ENCODE results near the gene FERMT2.
"Not testable (repeated sequence)": the region's sequence is repeated elsewhere in the genome, so short reads cannot be mapped to it uniquely, and the experiment has no call there.

FERMT2 gene

DNA sequence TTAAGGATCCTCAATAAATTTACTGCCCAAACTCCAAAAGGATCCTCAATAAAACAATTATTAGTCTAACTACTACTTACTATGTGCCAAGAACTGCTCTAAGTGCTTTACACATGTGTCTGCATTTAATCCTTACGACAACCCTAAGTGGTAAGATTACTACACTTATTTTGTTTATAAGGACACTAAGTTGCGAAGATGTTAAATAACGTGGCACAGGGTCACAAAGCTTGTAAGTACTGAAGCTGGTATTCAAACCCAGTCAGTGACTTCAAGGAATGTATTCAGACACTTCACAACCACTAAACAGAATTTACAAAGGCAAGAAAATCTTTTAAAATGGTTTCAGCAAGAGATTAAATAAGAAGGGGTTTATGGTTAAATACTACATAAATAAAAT lies 13.0 kb downstream of the FERMT2 start:
- no peak for DNase-seq

DNA sequence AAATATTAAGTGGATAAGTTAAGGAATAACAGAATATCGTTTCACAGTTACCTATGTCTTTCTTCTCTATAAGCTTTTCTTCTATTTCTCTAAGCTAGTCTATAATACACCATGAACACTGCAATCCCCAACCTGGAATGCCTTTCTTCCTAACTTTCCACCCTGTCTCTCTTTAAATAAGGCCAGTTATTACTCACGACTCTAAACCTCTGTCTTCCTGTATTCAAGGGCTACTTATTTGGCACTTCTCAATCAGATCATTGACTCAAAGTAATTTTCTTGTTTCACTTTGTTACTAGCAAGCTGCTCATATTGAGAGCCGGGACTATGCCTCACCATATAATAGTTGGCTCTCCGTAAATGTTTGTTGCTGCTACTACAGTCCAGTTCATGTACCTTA lies 13.5 kb downstream of the FERMT2 start:
- DNase-seq, result no peak

DNA sequence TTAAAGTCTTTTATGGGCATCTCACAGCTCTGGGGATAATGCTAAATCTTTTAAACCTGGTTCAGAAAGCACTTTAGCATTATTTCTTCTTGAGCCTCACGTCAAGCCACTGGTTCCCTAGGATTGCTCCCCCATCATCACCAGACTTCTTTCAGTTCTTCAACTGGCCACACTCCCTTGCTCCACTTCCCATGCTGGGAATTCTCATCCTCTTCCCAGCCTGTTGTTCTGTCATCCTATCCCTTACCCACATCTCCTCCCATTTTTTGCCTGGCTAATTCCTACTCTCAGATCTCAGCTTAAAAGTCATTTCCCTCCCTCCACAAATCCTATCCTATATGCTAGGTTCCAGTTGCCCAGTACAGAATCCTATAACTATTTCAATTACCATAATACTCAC lies 14.4 kb downstream of the FERMT2 start:
- DNase-seq, result no peak

DNA sequence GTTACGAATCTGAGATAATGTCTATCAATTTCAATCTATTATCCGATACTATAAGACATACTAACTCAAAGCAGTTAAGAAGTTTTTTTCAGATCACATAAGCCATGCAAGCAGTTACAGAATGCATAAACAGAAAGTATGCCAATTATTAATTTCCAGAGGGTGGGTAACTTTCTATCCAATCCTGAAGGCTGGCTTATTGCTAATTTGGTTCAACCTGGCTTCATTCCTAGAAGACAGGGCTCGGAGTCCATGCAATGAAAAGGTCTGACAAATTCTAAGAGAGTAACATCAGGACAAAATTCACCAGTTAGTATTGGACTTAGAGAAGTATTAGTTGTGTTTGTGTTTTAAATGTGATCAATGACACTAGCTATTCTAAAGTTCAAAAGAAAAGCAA lies 15.0 kb downstream of the FERMT2 start:
- no peak for DNase-seq

DNA sequence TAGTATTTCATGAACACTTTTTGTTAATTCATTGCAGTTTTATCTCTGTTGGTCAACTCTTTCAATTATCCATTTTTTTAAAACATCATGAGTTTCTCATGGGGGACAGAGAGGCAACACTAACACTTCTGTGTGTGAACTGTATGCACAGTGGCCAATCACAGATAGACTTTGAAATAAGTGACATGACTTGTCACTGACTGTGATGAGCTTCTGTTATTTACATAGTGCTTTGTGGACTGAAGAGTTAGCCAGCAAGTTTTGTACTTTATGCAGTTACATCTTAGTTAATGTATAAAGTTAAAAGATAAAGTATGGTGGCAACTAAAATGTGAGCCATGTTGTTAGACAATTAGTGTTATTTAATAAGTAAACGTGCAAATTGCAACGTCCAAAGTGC lies 16.1 kb downstream of the FERMT2 start:
- no peak for DNase-seq

DNA sequence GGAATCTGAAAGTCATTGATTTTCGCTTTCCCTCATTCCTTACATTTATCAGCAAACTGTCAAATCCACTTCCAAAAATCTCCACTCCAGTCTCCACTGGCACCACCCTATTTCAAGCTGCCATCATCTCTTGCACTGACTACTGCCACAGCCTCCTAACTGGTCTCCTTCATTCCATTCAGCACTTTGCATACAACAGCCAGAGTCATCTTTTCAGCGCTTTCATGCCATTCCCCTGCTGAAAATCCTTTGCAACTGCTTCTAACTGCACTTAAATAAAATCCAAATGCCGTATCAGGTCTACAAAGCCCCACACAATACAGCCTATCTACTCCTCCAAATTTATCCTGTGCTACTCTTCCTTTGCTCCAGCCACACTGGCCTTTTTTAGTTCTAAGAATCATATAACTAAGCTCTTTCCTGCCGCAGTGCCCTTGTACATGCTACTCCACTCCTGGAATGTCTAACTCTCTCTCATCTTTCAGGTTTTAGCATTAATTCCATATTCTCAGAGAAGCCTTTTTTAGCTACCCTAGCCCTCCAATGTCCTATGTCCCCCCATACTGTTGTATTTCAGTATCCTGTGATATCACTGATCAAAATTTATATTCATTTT lies 21.6 kb downstream of the FERMT2 start:
- DNase-seq, result no peak

DNA sequence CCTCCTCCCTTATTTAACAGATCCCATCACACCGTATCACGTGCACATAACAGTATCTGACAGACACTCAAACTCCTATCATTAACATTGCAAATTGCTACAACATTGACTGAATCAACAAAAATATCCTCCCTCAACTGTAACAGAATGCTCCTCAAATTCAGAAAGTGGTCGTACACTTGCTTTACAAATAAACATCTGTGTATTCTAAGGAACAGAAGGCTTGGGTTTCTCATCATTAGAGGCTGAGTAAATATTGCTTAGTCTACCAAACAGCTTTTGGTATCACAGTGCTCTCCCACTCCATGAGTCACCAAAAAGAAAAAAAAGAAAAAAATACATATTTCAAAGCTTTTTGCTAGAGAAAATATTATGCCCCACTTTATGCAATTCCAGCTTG lies 23.9 kb downstream of the FERMT2 start:
- no peak for DNase-seq

DNA sequence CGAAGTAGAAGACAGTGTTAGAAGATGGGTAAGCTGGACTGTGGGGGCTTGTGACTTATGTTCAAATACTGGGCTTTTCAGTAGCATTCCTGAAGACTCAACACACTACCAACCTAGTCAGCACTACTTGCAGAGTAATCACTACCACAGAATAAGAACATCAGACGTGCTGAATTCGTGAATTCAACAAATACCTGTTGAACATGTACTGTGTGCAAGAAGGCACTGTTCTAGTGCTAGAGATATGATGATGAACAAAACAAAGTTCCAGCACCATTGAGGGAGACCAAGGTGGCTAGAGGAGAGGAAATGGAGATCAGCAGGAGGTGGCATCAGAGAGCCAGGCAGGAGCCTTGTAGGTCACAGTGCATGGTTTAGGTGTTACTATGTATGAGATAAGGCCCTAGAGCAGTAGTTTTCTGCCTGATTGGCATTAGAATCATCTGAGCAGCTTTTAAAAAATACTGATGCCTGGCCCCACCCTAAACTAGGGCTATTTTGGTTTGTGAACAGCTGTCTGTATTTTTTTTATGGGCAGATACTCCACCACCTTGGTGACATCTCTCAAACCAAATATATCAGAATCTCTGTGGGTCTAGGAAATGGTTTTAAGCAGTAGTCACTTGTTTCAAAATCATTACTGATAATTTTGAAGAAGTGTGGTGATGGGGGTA lies 26.8 kb downstream of the FERMT2 start:
- DNase-seq, result no peak

DNA sequence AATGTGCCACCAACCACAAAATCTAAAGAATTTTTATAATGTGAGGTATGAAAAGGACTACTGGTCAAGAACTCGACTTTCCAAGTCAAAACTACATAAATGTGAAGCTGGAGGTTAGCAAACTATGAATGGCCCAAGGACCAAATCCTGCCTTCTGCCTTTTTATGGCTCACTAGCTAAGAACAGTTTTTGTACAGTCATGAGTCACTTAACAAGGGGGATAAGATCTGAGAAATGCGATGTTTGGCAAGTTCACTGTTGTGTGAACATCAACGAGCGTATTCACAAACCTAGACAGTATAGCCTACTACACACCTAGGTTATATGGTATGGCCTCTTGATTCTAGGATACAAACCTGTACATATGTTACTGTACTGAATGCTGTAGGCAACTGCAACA lies 28.2 kb downstream of the FERMT2 start:
- DNase-seq, result no peak

DNA sequence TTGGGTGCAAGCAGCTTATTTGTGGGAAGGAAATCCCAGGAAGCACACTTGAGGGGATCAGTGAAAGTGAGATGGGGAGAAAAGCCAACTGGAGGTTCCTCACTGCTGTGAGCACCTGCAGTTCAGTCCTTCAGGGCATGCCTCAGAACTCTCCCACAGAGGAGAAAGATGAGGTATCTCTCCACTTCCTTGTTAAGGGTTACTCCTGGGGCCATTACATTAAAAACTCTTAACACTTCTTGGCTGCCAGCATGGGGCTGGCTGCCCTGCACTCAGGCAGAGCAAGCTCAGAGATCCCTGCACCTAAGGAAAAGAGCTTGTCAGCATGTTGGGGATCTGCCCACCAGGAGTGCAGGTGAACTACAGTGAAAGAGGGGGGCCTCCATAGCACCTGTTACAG lies 28.8 kb downstream of the FERMT2 start:
- no peak for DNase-seq

DNA sequence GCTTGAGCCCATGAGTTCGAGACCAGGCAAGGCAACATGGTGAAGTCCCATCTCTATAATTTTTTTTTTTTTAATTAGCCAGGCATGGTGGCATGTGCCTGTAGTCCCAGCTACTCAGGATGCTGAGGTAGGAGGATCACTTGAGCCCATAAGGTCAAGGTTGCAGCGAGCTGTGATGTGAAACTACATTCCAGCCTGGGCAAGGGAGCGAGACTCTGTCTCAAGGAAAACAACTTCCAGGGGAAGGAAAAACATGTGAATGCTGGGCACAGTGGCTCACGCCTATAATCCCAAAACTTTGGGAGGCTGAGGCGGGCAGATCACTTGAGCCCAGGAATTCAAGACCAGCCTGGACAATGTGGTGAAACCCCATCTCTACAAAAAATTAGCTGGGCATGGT lies 30.4 kb downstream of the FERMT2 start:
- not testable (repeated sequence) for DNase-seq

DNA sequence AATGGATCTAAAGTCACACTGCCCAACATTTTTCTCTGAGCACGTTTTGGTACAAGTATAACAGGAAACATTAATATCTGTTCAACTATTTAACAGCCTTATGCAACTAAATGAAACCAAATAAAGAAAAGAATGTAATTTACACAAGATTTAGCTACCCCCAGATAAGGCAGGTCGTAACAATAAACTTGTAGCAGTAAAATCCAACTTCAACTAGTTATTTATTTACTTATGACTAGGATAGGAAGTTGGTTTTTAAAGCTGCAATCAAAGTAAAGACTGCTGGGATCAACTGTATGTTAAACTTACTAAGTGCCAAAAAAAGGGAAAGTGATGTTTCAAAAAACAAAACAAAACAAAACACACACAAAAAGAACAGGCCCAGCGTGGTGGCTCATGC lies 30.9 kb downstream of the FERMT2 start:
- no peak for DNase-seq

DNA sequence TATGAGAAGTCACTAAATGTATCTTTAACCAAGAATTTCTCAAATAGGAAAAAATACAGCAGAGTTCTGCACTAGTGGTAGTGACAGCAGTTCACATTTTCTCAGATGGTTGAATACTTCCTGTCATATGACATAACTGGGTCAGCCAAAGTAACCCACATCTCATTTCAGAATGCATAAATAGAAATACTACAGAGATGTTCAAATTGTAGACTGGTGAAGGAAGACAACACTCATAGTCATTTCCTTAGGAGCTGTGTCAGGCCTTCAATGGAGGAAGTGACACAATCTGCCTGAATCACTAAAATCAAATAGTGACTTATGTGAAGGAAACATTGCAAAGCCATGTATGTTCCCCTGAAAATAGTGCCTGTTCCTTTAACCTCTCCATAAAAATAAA lies 32.4 kb downstream of the FERMT2 start:
- DNase-seq, result peak; percentile 81 to 89

DNA sequence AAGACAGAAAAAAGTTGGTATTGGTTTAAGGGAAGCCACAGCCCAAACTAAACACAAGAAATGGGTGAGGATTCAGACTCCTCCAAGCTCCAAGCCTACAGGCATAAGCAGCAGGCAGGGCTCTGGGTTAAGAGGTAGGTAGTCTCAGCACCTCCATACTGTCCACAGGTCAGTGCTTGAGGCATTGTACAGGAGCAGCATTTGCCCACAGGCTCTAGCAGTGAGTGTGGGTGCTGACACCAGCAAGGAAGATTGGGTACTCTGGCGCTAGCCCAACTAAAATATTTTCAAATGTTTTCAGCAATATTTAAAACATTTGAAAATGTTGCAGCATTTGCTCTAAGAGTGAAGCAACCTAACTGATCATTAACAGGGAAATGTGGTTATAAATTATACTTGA lies 33.1 kb downstream of the FERMT2 start:
- DNase-seq, result no peak

DNA sequence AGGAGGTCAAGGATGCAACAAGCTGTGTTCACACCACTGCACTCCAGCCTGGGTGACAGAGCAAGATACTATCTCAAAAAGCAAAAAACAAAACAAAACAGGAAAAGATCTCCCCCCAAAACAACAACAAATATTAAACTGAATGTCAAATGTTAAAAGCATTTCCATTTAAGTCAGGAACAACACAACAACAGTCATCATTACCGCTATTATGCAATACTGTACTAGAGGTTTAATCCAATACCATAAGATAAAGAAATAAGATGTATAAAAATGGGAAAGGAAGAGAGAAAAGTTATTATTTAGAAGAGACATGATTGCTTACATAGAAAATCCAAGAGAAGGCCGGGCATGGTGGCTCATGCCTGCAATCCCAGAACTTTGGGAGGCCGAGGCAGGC lies 36.6 kb downstream of the FERMT2 start:
- DNase-seq, result no peak

DNA sequence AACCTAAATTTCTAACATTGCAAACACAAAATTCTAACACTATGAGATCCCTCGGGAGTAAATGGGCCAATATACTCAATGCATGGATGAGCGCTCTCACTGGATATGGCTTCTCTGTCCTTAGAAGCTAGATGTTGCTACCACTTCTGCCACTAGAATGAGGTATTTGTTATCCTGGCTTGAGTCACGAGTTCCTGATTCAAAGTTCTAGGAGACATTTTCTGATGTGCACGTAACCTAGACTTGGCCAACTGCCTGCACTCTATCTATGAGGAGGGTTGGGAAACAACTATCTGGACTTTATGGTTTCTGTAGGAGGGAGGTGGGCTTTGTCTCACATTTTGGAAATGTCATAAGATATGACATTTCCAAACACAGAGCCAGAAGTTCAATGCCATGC lies 37.6 kb downstream of the FERMT2 start:
- no peak for DNase-seq

DNA sequence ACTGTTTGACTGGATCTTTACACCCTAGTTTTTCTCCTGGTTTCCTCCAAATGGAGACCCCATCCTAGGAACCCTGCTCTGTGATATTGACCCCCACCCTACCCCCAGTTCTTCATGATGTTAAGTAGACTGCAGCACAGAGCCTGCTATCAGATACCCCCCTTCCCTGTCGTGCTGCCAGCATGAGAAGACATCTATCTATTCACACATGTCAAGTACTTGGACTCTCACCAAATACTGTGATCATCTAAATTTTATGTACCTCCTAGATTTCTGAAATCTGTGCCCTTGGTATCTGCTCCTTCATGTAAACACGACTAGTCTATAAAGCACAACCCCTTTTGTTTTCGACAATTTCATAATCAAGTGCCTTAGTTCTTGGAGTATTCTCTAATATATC lies 38.9 kb downstream of the FERMT2 start:
- DNase-seq, result no peak

DNA sequence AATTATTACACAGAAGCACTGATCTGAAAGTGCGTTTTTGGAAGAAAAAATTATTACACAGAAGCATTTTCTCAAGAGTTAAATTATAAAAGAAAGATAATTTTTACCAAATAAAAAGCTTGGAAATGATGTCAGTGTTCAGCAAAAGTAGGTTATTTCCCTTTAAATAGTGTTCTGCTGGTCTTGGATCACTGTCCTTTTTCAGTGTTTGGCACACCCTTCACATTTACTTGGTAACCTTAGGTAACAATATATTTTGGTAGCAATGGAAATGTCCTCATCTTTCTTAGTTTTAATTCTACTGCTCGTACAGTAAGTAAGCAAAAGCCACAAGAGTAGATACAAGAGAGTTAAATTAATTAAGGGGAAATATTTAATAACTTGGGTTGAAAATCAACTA lies 40.3 kb downstream of the FERMT2 start:
- no peak for DNase-seq

DNA sequence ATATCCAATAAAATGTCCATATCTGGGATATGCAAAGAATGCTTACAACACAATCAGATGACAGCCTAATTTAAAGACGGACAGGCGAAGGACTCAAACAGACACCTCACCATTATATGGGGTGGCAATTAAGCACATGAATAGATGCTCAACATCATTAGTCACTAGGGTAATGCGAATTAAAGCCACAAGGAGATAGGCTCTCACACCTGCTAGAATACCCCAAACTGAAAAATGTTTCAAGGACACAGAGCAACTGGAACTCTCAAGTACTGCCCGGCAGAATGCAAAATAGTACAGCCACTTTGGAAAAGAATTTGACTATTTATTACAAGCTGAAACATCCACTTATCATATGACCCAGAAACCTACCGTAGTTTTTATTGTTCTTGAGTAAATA lies 42.9 kb downstream of the FERMT2 start:
- DNase-seq, result no peak

DNA sequence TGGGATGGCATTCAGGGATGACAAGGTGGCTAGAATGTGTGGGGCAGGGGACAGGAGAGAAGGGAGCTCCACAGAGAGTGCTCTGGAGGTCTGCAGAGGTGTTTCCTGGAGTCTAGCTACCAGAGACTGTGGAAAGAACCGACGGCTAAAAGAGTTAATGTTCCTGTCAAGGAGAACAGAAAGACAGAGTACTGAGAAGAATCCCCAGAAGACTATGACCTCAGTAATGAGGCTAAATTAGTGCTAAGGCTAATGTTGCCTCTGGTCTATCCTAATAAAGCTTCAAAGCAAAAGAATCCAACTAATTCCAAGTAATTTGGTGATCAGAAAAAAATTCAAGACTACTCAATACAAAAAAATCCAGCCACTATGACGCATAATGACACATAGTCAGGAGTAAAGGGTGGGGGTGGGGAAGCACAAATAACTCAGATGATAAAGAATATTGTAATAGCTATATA lies 44.7 kb downstream of the FERMT2 start:
- no peak for DNase-seq

DNA sequence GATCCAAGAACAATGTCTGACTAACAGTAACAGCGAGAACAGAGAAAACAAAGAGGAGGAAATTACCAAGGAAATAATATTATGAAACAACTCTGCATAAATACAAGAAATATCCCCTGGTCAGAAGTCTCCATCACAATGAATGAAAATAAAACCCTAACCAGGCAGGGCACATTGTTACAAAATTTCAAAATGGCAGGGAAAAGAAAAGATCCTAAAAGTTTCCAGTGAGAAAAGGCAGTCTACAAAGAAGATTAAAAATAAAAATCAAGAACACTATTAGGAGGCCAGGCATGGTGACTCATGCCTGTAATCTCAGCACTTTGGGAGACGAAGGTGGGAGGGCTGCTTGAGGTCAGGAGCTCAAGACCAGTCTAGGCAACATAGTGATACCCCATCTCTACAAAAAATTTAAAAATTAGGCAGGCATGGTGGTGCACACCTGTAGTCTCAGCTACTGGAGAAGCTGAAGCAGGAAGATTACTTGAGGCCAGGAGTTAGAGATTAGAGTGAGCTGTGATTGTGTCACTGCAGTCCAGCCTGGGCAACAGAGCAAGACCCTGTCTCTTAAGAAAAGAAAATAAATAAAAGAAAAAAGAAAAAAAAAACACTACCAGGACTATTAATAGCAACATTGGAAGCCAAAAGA lies 47.8 kb downstream of the FERMT2 start:
- no peak for DNase-seq

DNA sequence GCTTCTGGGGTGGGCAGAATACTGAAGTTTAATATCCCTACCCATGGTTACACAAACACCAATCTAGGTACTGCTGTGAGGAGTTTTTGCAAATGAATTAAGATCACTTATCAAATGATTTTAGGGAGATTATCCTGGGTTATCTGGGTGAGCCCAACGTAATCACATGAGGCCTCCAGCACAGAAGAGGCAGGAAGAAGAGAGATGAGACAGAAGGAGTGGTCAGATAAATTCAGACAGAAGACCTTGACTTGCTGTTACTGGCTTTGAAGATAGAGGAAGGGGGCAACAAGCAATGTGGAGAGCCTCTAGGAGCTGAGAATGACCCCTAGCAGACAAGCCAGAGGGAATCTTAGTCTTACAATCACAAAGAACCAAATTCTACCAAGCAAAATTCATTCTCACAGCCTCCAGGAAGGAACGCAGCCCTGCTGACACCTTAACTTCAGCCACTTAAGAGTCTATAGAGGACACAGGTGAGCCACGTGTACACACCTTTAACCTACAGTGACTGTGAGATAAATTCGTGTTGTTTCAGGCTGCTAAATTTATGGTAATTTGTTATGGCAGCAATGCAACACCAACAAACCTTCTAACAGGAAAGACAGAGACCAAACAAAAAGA lies 49.4 kb downstream of the FERMT2 start:
- no peak for DNase-seq

DNA sequence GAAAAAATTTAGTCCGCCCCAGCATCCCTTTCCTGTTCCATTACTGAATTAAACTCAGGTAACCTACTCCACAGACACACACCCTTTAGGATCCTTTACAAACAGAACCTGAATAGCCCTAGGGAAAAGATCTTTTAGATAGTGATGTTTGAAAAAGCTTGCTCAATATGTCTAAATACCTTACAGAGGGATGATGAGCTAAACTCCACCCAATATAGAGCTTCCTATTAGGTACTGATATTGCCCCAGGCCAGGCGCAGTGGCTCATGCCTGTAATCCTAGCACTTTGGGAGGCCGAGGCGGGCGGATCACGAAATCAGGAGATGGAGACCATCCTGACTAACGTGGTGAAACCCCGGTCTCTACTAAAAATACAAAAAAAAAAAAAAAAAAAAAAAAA lies 50.1 kb downstream of the FERMT2 start:
- no peak for DNase-seq

DNA sequence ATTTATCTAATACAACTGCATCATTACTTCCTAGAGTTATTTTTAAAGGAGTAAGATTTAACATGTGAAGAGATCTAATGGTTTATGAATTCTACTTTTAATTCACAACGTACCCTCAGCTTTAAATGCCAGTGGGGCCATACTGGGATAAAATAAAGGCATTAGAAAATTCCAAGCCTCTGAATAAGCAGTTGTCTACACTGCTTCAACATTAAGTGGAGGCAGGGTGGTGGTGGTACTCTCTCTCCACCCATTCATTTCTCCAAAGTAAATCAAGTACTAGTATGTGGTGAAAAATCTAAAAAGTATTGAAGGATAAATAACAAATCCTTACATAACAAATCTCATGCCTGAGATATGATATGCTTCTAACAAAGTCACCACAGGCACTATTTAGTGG lies 52.4 kb downstream of the FERMT2 start:
- DNase-seq, result no peak
